Medulla oblongata (tissue), 1 donor: ENCODE measurements around the gene ZNF268.

Experiments
- DNase-seq: peaks from one replicate; pipeline ENCODE4 v3.0.0-alpha.2; 2015; ENCODE audit errors: extremely low spot score

ZNF268 gene

GRCh38 chr12:133181238-133181959 lies at the start of gene ZNF268:
TSS of gene ZNF268 (plus strand) at chr12:133181495. CDS start at chr12:133181998, 503 bp downstream.
- DNase-seq = peak; percentile 88

DNA sequence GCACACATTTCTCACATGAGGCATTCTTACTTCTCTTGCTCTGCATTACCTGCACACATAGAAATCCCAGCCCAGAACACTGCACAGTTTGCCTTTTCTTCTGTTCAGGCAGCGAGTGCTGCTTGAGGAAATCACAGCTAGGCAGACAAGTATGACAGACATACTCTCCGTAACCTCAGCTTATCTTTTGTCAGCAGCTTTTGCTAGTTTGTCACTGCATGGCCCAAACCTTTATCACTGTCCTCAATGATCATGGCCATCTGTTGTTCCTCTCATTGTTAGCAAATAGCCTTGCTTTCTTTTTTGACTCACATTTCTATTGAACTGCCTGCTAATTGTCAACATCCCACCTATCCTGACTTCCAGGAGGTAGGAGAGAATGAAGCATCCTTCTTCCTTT lies 45.5 kb upstream of the ZNF268 start:
- no peak for DNase-seq

DNA sequence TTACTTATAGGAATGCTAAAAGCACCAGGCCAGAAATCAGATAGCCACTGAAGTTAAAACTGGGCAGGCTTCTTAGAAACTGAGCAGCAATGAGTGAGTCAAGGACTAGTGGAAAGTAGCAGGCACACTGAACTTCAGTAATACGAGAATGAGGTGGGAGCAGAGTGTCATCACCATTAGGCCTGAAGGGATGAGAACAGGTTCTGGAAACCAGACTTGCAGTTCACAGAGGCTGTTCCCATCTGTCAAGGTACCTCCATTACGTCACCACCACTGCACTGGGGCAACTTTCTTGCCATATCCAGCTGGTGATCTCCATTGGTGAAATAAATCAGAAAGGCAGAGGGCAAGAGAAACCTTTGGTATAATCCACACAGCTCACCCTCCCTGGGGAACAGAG lies 35.3 kb upstream of the ZNF268 start:
- no peak for DNase-seq

DNA sequence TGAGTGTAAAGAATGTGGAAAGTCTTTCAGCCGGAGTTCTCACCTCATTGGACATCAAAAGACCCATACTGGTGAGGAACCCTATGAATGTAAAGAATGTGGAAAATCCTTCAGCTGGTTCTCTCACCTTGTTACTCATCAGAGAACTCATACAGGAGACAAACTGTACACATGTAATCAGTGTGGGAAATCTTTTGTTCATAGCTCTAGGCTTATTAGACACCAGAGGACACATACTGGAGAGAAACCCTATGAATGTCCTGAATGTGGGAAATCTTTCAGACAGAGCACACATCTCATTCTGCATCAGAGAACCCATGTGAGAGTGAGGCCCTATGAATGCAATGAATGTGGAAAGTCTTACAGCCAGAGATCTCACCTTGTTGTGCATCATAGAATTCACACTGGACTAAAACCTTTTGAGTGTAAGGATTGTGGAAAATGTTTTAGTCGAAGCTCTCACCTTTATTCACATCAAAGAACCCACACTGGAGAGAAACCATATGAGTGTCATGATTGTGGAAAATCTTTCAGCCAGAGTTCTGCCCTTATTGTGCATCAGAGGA lies 25.1 kb upstream of the ZNF268 start:
- DNase-seq = no peak

GRCh38 chr12:133165776-133166175 lies 15.5 kb upstream of the ZNF268 start:
- no peak for DNase-seq

DNA sequence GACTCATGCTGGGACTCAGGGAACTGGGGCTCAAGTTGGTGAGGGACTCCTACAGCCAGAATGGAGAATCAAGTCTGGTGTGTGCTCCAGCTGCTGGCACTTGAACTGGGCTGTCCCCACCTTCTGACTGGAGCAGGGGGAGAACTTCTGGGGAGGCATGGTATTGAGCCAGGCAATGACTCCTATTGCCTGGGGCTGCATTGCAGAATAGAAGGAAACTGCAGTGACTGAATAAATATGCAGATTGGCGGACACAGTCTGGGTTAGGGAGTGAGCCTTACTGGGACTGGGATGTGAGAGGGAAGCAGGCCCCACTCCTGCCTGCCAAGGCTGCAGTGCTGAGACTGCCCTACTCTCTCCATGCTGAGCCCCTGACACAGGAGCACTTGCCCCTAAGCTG lies 8.8 kb upstream of the ZNF268 start:
- no peak for DNase-seq

DNA sequence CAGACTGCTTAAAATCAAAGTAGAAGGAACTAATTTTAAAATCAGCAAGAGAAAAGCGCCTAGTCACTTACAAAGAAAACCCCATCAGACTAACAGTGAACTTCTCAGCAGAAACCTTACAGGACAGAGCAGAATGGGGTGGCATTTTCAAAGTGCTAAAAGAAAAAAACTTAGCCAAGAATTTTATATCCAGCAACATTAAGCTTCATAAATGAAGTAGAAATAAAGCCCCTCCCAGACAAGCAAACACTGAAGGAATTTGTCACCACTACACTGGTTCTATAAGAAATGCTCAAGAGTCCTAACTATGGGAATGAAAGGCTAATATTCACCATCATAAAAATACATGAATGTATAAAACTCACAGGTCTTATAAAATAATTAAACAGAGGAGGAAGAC lies 6.4 kb upstream of the ZNF268 start:
- DNase-seq = no peak

GRCh38 chr12:133180669-133181068 lies 626 bp upstream of the ZNF268 start:
- no peak for DNase-seq

DNA sequence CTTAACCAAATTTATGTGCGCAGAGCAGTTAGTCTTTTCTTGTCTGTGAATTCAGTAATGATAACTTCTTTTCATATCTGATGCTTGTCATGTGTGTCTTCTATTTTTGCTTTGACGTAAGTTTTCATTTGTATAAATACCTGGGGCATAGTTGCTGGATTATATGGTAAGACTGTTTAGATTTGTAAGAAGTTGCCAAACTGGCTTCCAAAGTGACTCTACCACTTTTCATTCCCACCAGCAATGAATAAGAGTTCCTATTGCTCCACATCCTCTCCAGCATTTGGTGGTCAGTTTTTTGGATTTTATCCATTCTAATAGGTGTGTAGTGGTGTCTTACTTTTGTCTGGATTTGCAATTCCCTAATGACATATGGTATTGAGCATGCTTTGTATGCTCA lies 8.9 kb downstream of the ZNF268 start:
- no peak for DNase-seq

- DNase-seq = no peak
Measured at GRCh38 chr12:133192847-133193246, 11.6 kb downstream of the ZNF268 start.

- DNase-seq = no peak
Measured at GRCh38 chr12:133201888-133202287, 20.6 kb downstream of the ZNF268 start.

DNA sequence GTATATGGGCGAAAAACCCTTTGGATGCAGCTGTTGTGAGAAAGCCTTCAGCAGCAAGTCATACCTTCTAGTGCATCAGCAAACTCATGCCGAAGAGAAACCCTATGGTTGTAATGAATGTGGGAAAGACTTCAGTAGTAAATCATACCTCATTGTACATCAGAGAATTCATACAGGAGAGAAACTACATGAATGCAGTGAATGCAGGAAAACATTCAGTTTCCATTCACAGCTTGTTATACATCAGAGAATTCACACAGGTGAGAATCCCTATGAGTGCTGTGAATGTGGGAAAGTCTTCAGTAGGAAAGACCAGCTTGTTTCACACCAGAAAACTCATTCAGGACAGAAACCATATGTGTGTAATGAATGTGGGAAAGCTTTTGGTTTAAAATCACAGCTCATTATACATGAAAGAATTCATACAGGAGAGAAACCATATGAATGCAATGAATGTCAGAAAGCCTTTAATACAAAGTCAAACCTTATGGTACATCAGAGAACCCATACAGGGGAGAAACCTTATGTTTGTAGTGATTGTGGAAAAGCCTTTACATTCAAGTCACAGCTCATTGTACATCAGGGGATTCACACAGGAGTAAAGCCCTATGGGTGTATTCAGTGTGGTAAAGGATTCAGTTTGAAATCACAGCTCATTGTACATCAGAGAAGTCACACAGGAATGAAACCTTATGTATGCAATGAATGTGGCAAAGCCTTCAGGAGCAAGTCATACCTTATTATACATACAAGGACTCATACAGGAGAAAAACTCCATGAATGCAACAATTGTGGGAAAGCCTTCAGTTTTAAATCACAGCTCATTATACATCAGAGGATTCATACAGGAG lies 21.4 kb downstream of the ZNF268 start:
- DNase-seq = no peak

DNA sequence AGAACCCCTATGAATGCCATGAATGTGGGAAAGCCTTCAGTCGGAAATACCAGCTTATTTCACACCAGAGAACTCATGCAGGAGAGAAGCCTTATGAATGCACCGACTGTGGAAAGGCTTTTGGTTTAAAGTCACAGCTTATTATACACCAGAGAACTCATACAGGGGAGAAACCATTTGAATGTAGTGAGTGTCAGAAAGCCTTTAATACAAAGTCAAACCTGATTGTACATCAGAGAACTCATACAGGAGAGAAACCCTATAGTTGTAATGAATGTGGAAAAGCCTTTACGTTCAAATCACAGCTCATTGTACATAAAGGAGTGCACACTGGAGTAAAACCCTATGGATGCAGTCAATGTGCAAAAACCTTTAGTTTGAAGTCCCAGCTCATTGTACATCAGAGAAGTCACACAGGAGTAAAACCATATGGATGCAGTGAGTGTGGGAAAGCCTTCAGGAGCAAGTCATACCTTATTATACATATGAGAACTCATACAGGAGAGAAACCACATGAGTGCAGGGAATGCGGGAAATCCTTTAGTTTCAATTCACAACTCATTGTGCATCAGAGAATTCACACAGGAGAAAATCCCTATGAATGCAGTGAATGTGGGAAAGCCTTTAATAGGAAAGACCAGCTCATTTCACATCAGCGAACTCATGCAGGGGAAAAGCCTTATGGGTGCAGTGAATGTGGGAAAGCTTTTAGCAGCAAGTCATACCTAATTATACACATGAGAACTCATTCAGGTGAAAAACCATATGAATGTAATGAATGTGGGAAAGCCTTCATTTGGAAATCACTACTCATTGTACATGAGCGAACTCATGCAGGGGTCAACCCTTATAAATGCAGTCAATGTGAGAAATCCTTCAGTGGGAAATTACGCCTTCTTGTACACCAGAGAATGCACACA lies 22.3 kb downstream of the ZNF268 start:
- DNase-seq = no peak

DNA sequence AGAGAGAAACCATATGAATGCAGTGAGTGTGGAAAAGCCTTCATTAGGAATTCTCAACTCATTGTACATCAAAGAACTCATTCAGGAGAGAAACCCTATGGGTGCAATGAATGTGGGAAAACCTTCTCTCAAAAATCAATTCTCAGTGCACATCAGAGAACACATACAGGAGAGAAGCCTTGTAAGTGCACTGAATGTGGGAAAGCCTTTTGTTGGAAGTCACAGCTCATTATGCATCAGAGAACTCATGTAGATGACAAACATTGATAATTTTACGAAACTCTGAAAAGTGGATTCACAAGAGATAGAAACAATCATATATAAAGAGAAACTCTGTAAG lies 22.9 kb downstream of the ZNF268 start:
- DNase-seq = no peak

DNA sequence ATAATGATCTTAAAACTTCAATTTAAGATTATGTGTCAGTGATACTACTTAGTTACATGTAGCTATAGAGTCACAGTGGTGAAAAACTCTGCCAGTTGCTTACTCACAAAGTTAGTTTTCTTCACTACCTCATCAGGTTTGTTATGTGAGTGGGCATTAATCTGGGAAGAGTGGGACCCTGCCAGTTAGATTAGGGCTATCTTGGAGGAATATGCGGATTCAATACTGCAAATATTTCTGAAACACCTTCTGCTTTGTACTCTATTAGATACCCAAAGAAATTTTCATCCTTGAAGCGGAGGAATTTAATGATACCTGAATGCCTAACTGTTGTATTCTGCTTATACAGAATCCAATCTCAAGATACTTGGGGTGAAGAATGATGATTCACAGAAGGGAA lies 25.1 kb downstream of the ZNF268 start:
- DNase-seq = no peak

DNA sequence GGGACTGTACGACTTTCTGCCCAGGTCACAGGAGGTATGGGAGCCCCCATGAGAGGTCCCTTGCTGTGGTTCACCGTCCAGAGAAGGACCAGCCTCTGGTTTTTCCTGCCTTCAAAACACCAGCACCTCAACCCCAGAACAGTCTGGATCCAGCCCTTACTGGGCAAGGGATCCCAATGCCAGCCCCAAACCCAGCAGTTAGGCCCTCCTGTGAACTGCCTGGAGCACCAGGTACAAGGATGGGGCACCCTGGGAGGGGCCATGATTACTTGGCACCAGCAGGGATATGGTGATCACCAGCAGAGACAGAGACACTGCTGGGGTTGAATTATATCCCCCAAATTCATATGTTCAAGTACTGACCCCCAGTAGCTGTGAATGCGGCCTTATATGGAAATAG lies 34.4 kb downstream of the ZNF268 start:
- no peak for DNase-seq

- no peak for DNase-seq
Measured at GRCh38 chr12:133217219-133217618, 35.9 kb downstream of the ZNF268 start.

- no peak for DNase-seq
Measured at GRCh38 chr12:133220521-133220920, 39.2 kb downstream of the ZNF268 start.

- no peak for DNase-seq
Measured at GRCh38 chr12:133221241-133221640, 39.9 kb downstream of the ZNF268 start.

- DNase-seq = no peak
Measured at GRCh38 chr12:133222211-133222610, 40.9 kb downstream of the ZNF268 start.

GRCh38 chr12:133225527-133225926 lies 44.2 kb downstream of the ZNF268 start:
- no peak for DNase-seq

DNA sequence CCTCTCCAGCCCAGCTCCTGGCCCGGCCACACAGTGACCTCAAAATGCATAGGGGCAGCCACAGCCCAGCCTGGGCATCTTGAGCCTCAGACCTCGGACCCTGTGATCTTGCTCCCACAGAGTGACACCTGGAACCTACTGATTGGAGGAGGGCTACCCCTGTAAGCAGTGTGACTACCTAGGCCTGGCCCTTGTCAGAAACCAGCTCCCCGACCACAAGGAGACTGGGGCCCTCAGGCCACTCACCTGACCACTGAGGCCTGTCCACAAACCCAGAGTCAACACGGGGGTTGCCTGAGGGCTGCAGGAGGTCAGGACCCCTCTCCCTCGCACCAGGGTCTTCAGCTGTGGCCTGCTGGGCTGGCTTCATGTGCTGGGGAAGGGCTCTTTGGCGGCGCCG lies 45.4 kb downstream of the ZNF268 start:
- DNase-seq = no peak
